Measurements from ENCODE around the gene PACSIN1.

DNA sequence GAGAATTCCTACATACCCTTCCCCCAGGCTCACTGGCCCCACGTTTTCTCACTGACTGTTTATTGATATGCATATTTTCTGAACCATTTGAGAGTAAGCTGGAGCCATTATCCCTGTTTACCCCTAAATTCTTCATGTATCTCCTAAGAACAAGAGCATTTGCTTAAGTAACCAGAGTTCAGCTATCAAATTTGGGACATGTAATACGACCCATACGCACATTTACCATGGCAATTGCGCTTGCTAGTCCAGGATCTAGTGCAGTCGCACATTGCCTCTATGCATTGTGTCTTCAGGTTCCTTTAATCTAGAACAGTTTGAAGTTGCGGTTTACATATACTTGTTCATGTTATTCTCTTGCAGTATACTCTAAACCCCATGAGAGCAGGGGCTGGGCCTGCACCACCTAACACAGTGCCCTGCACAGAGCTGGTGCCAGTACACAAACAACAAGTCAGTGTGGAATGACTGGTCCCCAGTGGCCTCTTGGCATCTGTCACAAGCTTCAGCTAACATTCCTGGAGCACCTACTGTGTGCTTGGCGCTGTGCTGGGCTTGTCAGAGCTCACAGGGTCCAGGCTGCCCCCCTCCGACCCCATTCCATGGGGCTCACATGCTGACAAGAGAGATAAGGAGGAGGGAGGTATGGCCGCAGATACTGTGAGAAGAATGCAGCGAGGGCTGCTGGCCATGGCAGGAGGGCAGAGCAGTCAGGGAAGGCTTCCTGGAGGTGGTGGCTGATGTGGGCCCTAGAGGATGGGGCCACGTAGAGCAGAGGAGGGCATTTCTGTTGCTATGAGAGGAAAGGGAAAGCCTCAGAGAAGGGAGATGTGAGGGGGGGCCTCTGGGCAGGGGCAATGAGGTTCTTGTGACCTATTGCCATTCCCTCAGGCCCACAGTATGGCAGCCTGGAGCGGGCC lies 62.1 kb downstream of the PACSIN1 start:
- TF ChIP-seq, protein P1, sequence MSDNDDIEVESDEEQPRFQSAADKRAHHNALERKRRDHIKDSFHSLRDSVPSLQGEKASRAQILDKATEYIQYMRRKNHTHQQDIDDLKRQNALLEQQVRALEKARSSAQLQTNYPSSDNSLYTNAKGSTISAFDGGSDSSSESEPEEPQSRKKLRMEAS (IDR thresholded peaks at IDR 0.05; ENCODE audit: insufficient read depth, insufficient read length): no peak
- TF ChIP-seq, protein P2, sequence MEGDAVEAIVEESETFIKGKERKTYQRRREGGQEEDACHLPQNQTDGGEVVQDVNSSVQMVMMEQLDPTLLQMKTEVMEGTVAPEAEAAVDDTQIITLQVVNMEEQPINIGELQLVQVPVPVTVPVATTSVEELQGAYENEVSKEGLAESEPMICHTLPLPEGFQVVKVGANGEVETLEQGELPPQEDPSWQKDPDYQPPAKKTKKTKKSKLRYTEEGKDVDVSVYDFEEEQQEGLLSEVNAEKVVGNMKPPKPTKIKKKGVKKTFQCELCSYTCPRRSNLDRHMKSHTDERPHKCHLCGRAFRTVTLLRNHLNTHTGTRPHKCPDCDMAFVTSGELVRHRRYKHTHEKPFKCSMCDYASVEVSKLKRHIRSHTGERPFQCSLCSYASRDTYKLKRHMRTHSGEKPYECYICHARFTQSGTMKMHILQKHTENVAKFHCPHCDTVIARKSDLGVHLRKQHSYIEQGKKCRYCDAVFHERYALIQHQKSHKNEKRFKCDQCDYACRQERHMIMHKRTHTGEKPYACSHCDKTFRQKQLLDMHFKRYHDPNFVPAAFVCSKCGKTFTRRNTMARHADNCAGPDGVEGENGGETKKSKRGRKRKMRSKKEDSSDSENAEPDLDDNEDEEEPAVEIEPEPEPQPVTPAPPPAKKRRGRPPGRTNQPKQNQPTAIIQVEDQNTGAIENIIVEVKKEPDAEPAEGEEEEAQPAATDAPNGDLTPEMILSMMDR (IDR thresholded peaks at IDR 0.05; ENCODE audit: extremely low read depth in 1 of 2, insufficient read depth in 1 of 2, low read depth in 1 of 2, low read length in 2 of 2): no peak
- no peak for TF ChIP-seq EZH2 (IDR thresholded peaks at IDR 0.05; ENCODE audit: borderline replicate concordance, low read depth, low read length, severe bottlenecking)
- no peak for TF ChIP-seq POLR2AphosphoS5 (IDR thresholded peaks at IDR 0.05; ENCODE audit: insufficient read depth, low read depth, low read length)
- no peak for TF ChIP-seq GATA2 (IDR thresholded peaks at IDR 0.05; ENCODE audit: insufficient read depth, insufficient read length, low read depth, low read length)
- TF ChIP-seq POLR2A (IDR thresholded peaks at IDR 0.05; ENCODE audit: low read depth, low read length): no peak
- TF ChIP-seq MYC (IDR thresholded peaks at IDR 0.05; ENCODE audit: low read depth, low read length): no peak
- TF ChIP-seq FOS (IDR thresholded peaks at IDR 0.05; ENCODE audit: borderline replicate concordance, insufficient read depth, low read length): no peak

Measured in endothelial cell of umbilical vein (primary cell).